SH-SY5Y (cell line): ENCODE data around the gene TRIM65.

ENCODE experiments used
- GATA2 ChIP-seq: IDR thresholded peaks from 2 replicates; pipeline ENCODE4 v1.6.1; 2011; ENCODE audit warnings: mild to moderate bottlenecking, low read depth, low read length
- GATA3 ChIP-seq: IDR thresholded peaks from 2 replicates; pipeline ENCODE4 v1.6.1; 2011; ENCODE audit warnings: low read depth, mild to moderate bottlenecking, low read length, moderate library complexity

GRCh38 chr17:75926456-75926855 is 29.7 kb upstream of the TRIM65 start:
- TF ChIP-seq GATA3 (no peak), GATA2 (no peak)
